SU-DHL-6 (cell line): Measurements from ENCODE around the gene ZCCHC3.

Experiments
- H2AFZ ChIP-seq: fragments of 200-600 bp; sonication (generic); 2 replicates; pipeline ENCODE4 v1.6.1; 2014; ENCODE audit warnings: low read depth, mild to moderate bottlenecking, moderate library complexity, mixed read lengths, antibody characterized with exemption, low read length; ENCODE audit not compliant: severe bottlenecking
- H3F3A ChIP-seq: fragments of 200-600 bp; shearing (Covaris generic); 2 replicates; pipeline ENCODE4 v1.6.0; 2016; ENCODE audit warnings: antibody characterized with exemption, mild to moderate bottlenecking; ENCODE audit not compliant: insufficient read depth
- H3K27ac ChIP-seq: fragments of 200-600 bp; sonication (generic); 2 replicates; pipeline ENCODE4 v1.5.1; 2016; ENCODE audit warnings: low read depth, mild to moderate bottlenecking, low read length, moderate library complexity, mixed read lengths
- H3K27me3 ChIP-seq: fragments of 200-600 bp; sonication (generic), shearing (Covaris generic); 2 replicates; pipeline ENCODE4 v1.6.0; 2014; ENCODE audit warnings: mild to moderate bottlenecking, low read length
- H3K36me3 ChIP-seq: fragments of 200-600 bp; sonication (generic); 2 replicates; pipeline ENCODE4 v1.6.1; 2014; ENCODE audit warnings: mild to moderate bottlenecking, low read length, mixed read lengths
- H3K4me2 ChIP-seq: fragments of 300-600, 200-600 bp; shearing (Covaris generic), sonication (generic); 2 replicates; pipeline ENCODE4 v1.6.0; 2014; ENCODE audit warnings: low read length, low read depth, mild to moderate bottlenecking; ENCODE audit not compliant: poor library complexity, severe bottlenecking
- H3K4me3 ChIP-seq: fragments of 200-600 bp; sonication (generic); 2 replicates; pipeline ENCODE4 v1.5.1; 2014; ENCODE audit warnings: antibody characterized with exemption, low read length, mild to moderate bottlenecking, mixed read lengths; ENCODE audit not compliant: insufficient read depth, poor library complexity, severe bottlenecking
- H3K79me2 ChIP-seq: fragments of 200-600 bp; sonication (generic); 2 replicates; pipeline ENCODE4 v1.6.1; 2014; ENCODE audit warnings: mild to moderate bottlenecking, low read length, moderate library complexity; ENCODE audit not compliant: insufficient read depth
- H3K9ac ChIP-seq: fragments of 200-600 bp; sonication (generic); 2 replicates; pipeline ENCODE4 v1.7.0; 2014; ENCODE audit warnings: mild to moderate bottlenecking, low read length
- H3K9me2 ChIP-seq: fragments of 200-600 bp; sonication (generic); replicated peaks from 2 replicates; pipeline ENCODE4 v1.6.1; 2014; ENCODE audit warnings: low read length; ENCODE audit not compliant: insufficient read depth
- H3K9me3 ChIP-seq: fragments of 200-600 bp; sonication (generic); 2 replicates; pipeline ENCODE4 v1.6.1; 2014; ENCODE audit warnings: low read length, mixed read lengths; ENCODE audit not compliant: insufficient read depth
- H4K20me1 ChIP-seq: fragments of 200-600 bp; sonication (generic); 2 replicates; pipeline ENCODE4 v1.6.1; 2014; ENCODE audit warnings: low read depth, mild to moderate bottlenecking, antibody characterized with exemption, low read length, moderate library complexity, mixed read lengths
- CTCF ChIP-seq: fragments of 200-600 bp; sonication (generic); IDR thresholded peaks from one replicate; pipeline ENCODE4 v1.5.1; 2017; ENCODE audit warnings: antibody characterized with exemption, mild to moderate bottlenecking, low read length, moderate library complexity; ENCODE audit not compliant: insufficient read depth, poor library complexity, severe bottlenecking
- EZH2phosphoT487 ChIP-seq: fragments of 200-600 bp; sonication (generic), shearing (Covaris generic); conservative IDR thresholded peaks from 2 replicates; pipeline ENCODE4 v1.6.1; 2018; ENCODE audit warnings: mild to moderate bottlenecking, antibody characterized with exemption, low read length, moderate library complexity, mixed read lengths

Gene ZCCHC3

GRCh38 chr20:272718-273117 lies 24.7 kb upstream of the ZCCHC3 start:
- TF ChIP-seq EZH2phosphoT487 (no peak), CTCF (no peak)
- Histone ChIP-seq H3F3A (no peaks in the 10 kb centered on the region), H3K27me3 (no peaks in the 10 kb centered on the region), H3K4me2 (no peak overlapping the region), H3K79me2 (no peaks in the 10 kb centered on the region), H3K36me3 (no peaks in the 10 kb centered on the region), H3K9me3 (no peaks in the 10 kb centered on the region), H3K4me3 (no peak overlapping the region), H4K20me1 (no peaks in the 10 kb centered on the region), H3K27ac (no peak overlapping the region), H2AFZ (no peak overlapping the region), H3K9ac (no peak overlapping the region), H3K9me2 (no peaks in the 10 kb centered on the region)

GRCh38 chr20:273884-274283 lies 23.5 kb upstream of the ZCCHC3 start:
- Histone ChIP-seq H3F3A (no peaks in the 10 kb centered on the region), H3K4me2 (no peak overlapping the region), H3K9me3 (no peaks in the 10 kb centered on the region), H3K27me3 (no peaks in the 10 kb centered on the region), H2AFZ (no peak overlapping the region), H3K36me3 (no peaks in the 10 kb centered on the region), H3K4me3 (no peak overlapping the region), H3K79me2 (no peaks in the 10 kb centered on the region), H3K9ac (no peak overlapping the region), H3K27ac (no peak overlapping the region), H3K9me2 (no peaks in the 10 kb centered on the region), H4K20me1 (no peaks in the 10 kb centered on the region)
- TF ChIP-seq CTCF = no peak
- no peak for TF ChIP-seq EZH2phosphoT487

GRCh38 chr20:275791-276190 lies 21.6 kb upstream of the ZCCHC3 start:
- H3K9me3 ChIP-seq = no peaks in the 10 kb centered on the region
- no peak for TF ChIP-seq CTCF
- no peaks in the 10 kb centered on the region for H4K20me1 ChIP-seq

More at GRCh38 chr20:275791-276190, 21.6 kb upstream of the ZCCHC3 start:
- no peaks in the 10 kb centered on the region for H3K36me3 ChIP-seq
- H3K4me3 ChIP-seq = no peak overlapping the region
- H3K9ac ChIP-seq = no peak overlapping the region
- no peaks in the 10 kb centered on the region for H3K27me3 ChIP-seq
- no peak overlapping the region for H3K4me2 ChIP-seq
- H2AFZ ChIP-seq = no peak overlapping the region
- no peaks in the 10 kb centered on the region for H3K9me2 ChIP-seq
- H3F3A ChIP-seq = no peaks in the 10 kb centered on the region
- no peaks in the 10 kb centered on the region for H3K79me2 ChIP-seq
- no peak overlapping the region for H3K27ac ChIP-seq
